K562 (cell line): Measurements from ENCODE around the gene EPB41L4B. TPM values are rescaled to one million over a fixed set of nuclear protein-coding genes. Genes with fewer than 3 reads are reported as not detected.

ENCODE experiments used
- ATF6 ChIP-seq: sonication (generic); formaldehyde crosslinking; IDR thresholded peaks from 2 replicates; pipeline ENCODE4 v1.4.0; 2020; ENCODE audit warnings: mild to moderate bottlenecking, missing genetic modification reagents
- BCOR ChIP-seq: fragments of 450-650 bp; IDR thresholded peaks from 2 replicates; pipeline ENCODE4 v1.6.1; 2016
- CSDE1 ChIP-seq, 2 experiments: fragments of 450-650 bp; IDR thresholded peaks; 2 replicates each; pipeline ENCODE4 v1.6.1; 2016; ENCODE audit warnings: mild to moderate bottlenecking in 1 of 2
- DLX4 ChIP-seq: fragments of 250-450 bp; sonication (Bioruptor Pico); IDR thresholded peaks from 2 replicates; pipeline ENCODE4 v1.6.1; 2021; ENCODE audit warnings: mild to moderate bottlenecking
- E2F4 ChIP-seq: sonication (generic); formaldehyde crosslinking; IDR thresholded peaks from 2 replicates; pipeline ENCODE4 v1.8.0; 2022; ENCODE audit warnings: mild to moderate bottlenecking, low read depth, missing genetic modification reagents
- ESRRB ChIP-seq: fragments of 250-450 bp; sonication (Bioruptor Pico); IDR thresholded peaks from 2 replicates; pipeline ENCODE4 v1.5.0; 2020; ENCODE audit warnings: mild to moderate bottlenecking, moderate library complexity, borderline replicate concordance
- ETV6 ChIP-seq, 3 experiments: fragments of 150-350 bp in 1 of 3; sonication (generic) in 1 of 3; formaldehyde crosslinking in 1 of 3; IDR thresholded peaks; 2 replicates each; pipeline versions ENCODE4 v1.6.1 to v1.8.0; 2014 to 2022; ENCODE audit warnings: borderline replicate concordance in 2 of 3, low read depth in 2 of 3, antibody characterized with exemption in 1 of 3, low read length in 1 of 3, mild to moderate bottlenecking in 1 of 3, missing genetic modification reagents in 1 of 3
- EWSR1 ChIP-seq: fragments of 450-650 bp; IDR thresholded peaks from 2 replicates; pipeline ENCODE4 v1.6.1; 2018; ENCODE audit warnings: borderline replicate concordance, mild to moderate bottlenecking, low read depth, moderate library complexity; ENCODE audit not compliant: partially characterized antibody
- KHSRP ChIP-seq: fragments of 450-650 bp; IDR thresholded peaks from 2 replicates; pipeline ENCODE4 v1.6.1; 2017
- KLF6 ChIP-seq: fragments of 250-450 bp; sonication (Bioruptor Pico); IDR thresholded peaks from 2 replicates; pipeline ENCODE4 v1.4.0; 2020; ENCODE audit warnings: mild to moderate bottlenecking, moderate library complexity, borderline replicate concordance
- LCOR ChIP-seq: sonication (generic); formaldehyde crosslinking; IDR thresholded peaks from 2 replicates; pipeline ENCODE4 v1.8.0; 2022; ENCODE audit warnings: mild to moderate bottlenecking, missing genetic modification reagents
- MAZ ChIP-seq, 2 experiments: fragments of 450-650 bp in 1 of 2; sonication (generic) in 1 of 2; formaldehyde crosslinking; IDR thresholded peaks in 1 of 2; conservative IDR thresholded peaks in 1 of 2; 2 replicates each; pipeline versions ENCODE4 v1.4.0 to v1.5.0; 2020; ENCODE audit warnings: mild to moderate bottlenecking in 1 of 2, missing genetic modification reagents in 1 of 2
- MIER1 ChIP-seq: fragments of 450-650 bp; IDR thresholded peaks from 2 replicates; pipeline ENCODE4 v1.6.1; 2016; ENCODE audit warnings: antibody characterized with exemption, mild to moderate bottlenecking, low read depth
- PHF8 ChIP-seq: fragments of 200-600 bp; sonication (generic); IDR thresholded peaks from 2 replicates; pipeline ENCODE4 v1.6.1; 2012; ENCODE audit warnings: mixed run types, mild to moderate bottlenecking, inconsistent platforms, low read length, moderate library complexity, borderline replicate concordance
- SOX6 ChIP-seq: fragments of 450-650 bp; IDR thresholded peaks from 2 replicates; pipeline ENCODE4 v1.6.1; 2014; ENCODE audit warnings: mild to moderate bottlenecking
- U2AF1 ChIP-seq: fragments of 200-400 bp; formaldehyde crosslinking; optimal IDR thresholded peaks from 2 replicates; pipeline ENCODE3; 2017; ENCODE audit warnings: mild to moderate bottlenecking, low read depth, low read length, moderate library complexity
- XRCC4 ChIP-seq: IDR thresholded peaks from one replicate; pipeline ENCODE4 v1.6.1; 2011; ENCODE audit not compliant: insufficient read depth, insufficient read length; ENCODE audit errors: extremely low read depth
- YBX1 ChIP-seq: fragments of 450-650 bp; IDR thresholded peaks from 2 replicates; pipeline ENCODE4 v1.7.1; 2016; ENCODE audit warnings: mild to moderate bottlenecking
- ZNF280A ChIP-seq: fragments of 450-650 bp; IDR thresholded peaks from 2 replicates; pipeline ENCODE4 v1.6.1; 2018; ENCODE audit warnings: mild to moderate bottlenecking, low read depth; ENCODE audit not compliant: partially characterized antibody
- ZNF398 ChIP-seq: fragments of 250-450 bp; sonication (Bioruptor Pico); IDR thresholded peaks from 2 replicates; pipeline ENCODE4 v1.8.0; 2021; ENCODE audit warnings: moderate library complexity, mild to moderate bottlenecking, inconsistent platforms
- ZNF586 ChIP-seq: fragments of 450-650 bp; formaldehyde crosslinking; conservative IDR thresholded peaks from 2 replicates; pipeline ENCODE4 v1.4.0; 2020; ENCODE audit warnings: mild to moderate bottlenecking, moderate library complexity
- polyA plus RNA-seq, 8 experiments: library from polyadenylated mRNA; depleted of rRNA in 4 of 8; stranded (reverse) in 5 of 8; unstranded in 3 of 8; fragments of >200 nt; fragmentation: Nextera tagmentation in 2 of 8; fragmentation: Illumina TruSeq in 1 of 8; extraction: Ambion mirVana in 2 of 8; extraction: Trizol in 1 of 8; gene quantifications; 2 replicates each; pipeline versions ENCODE4 v1.2.1 to v1.2.3, GENCODE V29; 2011 to 2014; ENCODE audit warnings: inconsistent platforms in 1 of 8, missing spikeins in 1 of 8
- total RNA-seq, 7 experiments: library from RNA; depleted of rRNA in 6 of 7; stranded (reverse); fragments of >200 nt in 6 of 7; fragmentation: Illumina TruSeq in 2 of 7; extraction: Trizol in 2 of 7; gene quantifications; 2 replicates each; pipeline versions ENCODE4 v1.2.1 to v1.2.3, GENCODE V29; 2011 to 2021; ENCODE audit warnings: low replicate concordance in 1 of 7

EPB41L4B gene
- total and polyA plus RNA-seq, 9 of the 15 experiments (the other 6 are each of a cell fraction or from before 2014, with no cell fraction given), result 0.09 to 0.38 (median 0.21) TPM

- TF ChIP-seq KLF6 (no peak), E2F4 (CRISPR knock-in tag) (no peak), ZNF280A (no peak), KHSRP (no peak), SOX6 (peak; percentile 51; the same call in 1 of the 2 replicates), ZNF398 (CRISPR knock-in tag) (no peak), MIER1 (no peak), YBX1 (no peak), DLX4 (CRISPR knock-in tag) (no peak), U2AF1 (no peak), XRCC4 (no peak), ZNF586 (CRISPR knock-in tag) (no peak), LCOR (CRISPR knock-in tag) (no peak; the same call in 1 of the 2 replicates), CSDE1 (IDR thresholded peaks at IDR 0.05) (no peak), MAZ (CRISPR knock-in tag; conservative IDR thresholded peaks at IDR 0.05 in 1 of 2, IDR thresholded peaks at IDR 0.05 in 1 of 2) (peak; percentile 58 to 62), ATF6 (CRISPR knock-in tag) (no peak), ETV6 (IDR thresholded peaks at IDR 0.05; ENCODE audit: borderline replicate concordance in 1 of 2, low read depth in 2 of 2, low read length in 1 of 2) (no peak), ETV6 (CRISPR knock-in tag; IDR thresholded peaks at IDR 0.05; ENCODE audit: borderline replicate concordance) (no peak), BCOR (no peak), EWSR1 (no peak), PHF8 (no peak), ESRRB (CRISPR knock-in tag) (no peak)
Observed at GRCh38 chr9:109320742-109321448, at the start of gene EPB41L4B (continued).
